GM21447 (cell line): ENCODE results near the gene C1QTNF2.
A peak's percentile ranks its signal among the peaks of the same experiment; 100 is the strongest.

ENCODE experiments used
- ATAC-seq: cut with Tn5 transposase; IDR thresholded peaks from one replicate; pipeline ENCODE4 v1.9.1; 2021; ENCODE audit not compliant: unreplicated experiment

Gene C1QTNF2, protein sequence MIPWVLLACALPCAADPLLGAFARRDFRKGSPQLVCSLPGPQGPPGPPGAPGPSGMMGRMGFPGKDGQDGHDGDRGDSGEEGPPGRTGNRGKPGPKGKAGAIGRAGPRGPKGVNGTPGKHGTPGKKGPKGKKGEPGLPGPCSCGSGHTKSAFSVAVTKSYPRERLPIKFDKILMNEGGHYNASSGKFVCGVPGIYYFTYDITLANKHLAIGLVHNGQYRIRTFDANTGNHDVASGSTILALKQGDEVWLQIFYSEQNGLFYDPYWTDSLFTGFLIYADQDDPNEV

DNA sequence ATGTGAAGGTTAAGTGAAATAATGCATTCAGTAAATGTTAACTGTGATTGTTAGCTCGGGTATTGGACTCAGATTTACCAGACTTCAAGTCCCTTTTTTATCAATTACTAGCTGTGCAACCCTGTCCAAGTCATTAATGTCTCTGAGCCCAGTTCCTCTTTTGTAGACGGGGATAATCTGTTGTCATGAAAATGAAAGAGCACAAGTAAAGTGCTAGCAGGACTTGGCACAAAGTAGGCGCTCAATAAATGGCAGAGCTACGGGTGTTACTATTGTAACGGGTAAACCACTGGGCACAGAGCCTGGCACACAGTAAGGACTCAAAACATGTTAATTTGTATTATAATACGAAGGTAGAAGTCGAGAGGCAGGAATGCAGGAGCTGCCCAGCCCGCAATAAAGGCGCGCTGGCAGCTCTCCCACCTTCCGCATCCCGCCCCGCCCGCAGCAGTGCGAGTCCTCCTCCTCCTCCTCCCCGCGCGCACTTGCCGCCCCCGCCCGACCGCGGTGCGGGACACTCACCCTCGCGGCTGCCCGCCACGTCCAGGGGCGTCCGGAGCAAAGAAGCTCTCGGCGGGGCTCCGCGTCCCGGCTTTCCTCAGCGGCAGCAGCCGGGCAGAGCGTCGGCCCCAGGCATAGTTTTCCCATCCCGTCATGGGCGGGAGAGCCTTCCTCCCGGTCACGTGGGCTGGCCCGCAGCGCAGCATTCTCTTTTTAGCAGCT, at the start of gene C1QTNF2:
Gene C1QTNF2, minus strand, starts transcription at position 637 of the 723 bp plus-strand sequence. CDS start 15,615 bp downstream, outside the sequence.
- no peak for ATAC-seq

DNA sequence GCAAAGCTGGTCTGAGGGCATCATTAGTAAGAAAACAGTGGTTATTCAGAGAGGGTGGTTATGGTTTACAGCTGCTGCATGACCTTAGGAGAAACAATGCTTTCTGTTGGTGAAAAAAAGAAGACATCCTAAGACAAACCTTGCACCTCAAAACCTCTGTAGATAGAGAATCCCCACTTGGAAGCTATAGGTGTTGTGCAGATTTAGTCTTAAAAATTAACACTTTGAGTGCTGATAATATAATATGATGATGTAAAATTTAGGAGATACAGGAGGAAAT, 49.8 kb upstream of the C1QTNF2 start:
- no peak for ATAC-seq

DNA sequence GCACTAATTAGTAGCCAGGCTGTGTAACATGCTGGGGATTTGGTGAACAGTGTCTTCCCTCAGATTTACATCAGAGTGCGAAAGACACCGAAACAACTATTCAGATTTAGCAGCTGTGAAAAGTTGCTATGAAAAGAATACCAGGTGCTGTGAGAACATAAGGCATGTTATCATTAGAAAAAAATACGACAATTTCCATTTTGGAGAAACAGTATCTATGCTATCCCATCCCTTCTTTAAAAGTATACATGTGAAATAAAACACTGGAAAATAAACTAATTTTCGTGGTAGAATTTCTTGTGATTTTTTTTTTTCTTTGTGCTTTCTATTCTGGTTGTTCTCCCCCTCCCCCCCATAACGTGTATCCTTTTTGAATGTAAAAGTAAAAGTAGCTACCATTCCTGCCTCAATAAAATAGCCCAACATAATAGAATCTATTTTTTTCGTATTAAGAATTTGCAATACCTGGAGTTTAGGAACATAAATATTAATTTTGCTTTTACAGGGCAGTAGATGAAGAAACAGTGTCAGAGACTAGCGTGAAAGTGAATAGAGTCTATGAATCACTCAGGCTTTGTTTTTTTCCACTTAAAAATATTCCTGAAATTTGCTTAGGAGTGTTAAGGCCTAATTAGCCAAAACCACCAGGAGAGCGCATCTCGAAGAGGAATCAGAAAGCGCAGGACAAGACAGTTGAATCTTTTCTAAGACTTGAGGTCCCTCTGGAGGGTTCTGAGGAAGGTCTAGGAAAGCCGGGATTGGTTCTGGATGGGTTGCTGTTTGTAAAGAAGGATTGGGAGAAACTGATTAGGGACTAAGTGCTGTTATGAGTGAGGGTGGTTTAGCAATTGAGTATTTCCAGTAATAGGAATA, 49.3 kb upstream of the C1QTNF2 start:
- ATAC-seq: peak; percentile 4

DNA sequence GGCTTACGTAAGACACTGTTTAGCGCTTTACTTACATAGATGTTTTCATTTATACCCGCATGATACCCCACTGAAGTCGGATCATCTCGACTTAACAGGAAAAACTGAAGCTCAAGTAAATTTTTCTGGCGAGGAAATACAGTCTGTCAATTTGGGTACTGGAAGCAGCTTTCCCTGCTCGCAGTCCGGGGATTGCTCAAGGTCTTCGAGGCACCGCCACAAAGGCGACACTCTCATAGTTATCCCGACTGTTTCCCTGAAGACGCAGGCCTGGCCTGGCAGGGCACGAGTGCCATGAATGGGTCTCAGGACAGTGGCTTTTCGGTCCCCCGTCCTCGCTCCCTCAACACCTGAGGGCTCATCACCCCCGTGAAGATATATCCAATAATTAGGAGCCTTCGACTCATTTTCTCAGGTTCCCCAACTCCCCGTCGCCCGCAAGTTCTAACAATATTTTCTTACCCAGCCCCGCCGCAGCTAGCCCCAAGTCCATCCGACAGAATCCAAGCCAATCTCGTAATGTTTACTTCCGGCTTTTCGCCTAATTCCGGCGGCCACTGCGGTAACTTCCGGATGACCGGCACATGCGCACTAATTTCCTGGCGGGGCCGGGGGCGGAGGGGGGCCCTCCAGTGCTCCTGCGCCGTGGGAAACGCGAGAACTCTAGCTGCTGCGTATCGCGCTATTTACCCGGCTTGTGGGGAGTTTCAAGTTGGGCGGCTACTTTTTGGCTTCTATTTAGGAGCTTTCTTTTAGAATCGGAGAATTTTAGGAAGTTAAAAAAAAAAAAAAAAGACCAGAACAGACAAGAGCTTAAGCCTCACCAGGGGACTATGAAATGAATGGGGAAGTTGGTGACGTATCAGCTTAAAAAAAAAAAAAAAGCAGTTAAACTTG, 48.4 kb upstream of the C1QTNF2 start, which contains the start of gene SLU7:
Gene SLU7, minus strand, starts transcription at position 521 of the 897 bp plus-strand sequence. CDS start 3,787 bp downstream, outside the sequence.
- peak; percentile 67 for ATAC-seq

DNA sequence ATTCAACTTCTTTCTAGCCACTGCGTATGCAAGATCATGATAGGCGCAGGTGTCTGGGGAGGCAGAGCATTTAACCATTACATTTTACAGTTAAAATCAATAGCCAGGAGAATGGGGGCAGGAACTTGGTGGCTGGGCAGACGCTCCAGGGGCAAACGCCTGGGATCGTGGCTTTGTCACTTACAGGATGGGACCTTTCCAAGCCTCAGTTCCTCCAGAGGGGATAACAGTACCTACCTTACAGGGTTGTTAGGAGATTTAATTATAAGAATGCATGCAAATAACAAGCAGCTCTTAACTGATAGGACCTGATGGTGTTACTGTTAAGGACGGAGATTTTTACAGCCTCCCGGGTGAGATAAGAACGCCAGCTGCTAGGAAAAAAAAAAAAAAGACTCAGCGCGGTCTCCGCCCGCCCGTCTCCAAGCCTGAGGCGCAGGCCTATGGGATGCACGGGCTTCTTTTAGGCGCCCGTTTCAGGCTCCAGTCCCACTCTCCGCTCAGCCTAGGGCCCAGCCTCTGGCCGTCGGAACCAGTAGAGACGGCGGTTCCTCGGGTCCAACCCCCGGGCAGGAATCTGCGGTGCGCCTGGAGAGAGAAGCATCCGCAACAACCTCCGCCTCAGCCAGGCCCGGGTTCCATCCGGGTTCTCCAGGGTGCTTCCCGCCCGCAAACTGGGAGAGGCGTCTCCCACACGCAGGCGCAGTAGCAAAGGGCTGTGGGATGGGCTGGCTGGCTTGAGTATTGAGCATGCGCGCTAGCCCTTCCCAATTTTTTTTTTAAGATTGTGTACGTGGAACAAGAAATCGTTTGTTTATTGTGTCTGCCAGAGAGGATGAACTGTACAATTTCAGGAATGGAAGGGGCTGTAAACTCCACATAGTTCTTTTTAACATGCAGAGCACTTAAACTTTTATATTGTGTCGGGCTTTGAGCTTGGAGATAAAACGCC, 29.3 kb upstream of the C1QTNF2 start, which contains the start of gene FAM200C:
Gene FAM200C, minus strand, starts transcription at position 653 of the 952 bp plus-strand sequence. CDS start 4,564 bp downstream, outside the sequence.
- ATAC-seq: peak; percentile 93

DNA sequence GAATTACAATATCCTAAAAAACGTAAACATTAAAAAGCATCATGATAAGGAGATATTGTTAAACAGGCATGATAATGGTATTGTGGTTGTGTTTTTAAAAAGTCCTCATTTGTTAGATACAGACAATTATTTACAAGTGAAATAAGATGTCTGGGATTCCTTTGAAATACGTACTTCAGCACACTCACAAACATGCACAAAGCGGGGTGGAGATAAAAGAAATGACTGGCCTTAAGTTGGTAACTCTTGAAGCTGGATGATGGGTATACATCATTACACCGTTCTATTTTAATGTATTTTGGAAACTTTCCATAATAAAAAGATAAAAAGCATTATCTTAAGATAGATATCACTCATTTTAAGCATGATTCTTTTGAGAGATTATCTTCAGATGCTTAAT, 28.4 kb upstream of the C1QTNF2 start:
- no peak for ATAC-seq

DNA sequence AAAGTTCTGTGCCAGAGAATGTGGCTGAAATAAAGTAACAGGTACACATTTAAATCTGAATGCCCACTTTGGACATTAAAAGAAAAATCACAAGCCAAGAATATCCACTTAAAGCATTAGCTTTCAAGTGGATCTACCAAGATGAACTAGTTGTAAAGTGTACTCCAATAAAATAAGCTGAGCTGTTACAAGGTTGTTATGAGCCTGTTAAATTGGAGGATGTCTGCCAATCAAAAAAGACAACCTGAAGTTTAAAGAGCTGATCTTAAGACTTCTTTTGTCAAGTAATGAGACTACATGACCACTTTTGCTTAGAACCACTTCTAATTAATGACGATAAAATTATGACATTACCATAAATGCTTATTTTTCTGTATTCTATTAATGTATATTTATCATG, 27.1 kb upstream of the C1QTNF2 start:
- ATAC-seq: no peak

DNA sequence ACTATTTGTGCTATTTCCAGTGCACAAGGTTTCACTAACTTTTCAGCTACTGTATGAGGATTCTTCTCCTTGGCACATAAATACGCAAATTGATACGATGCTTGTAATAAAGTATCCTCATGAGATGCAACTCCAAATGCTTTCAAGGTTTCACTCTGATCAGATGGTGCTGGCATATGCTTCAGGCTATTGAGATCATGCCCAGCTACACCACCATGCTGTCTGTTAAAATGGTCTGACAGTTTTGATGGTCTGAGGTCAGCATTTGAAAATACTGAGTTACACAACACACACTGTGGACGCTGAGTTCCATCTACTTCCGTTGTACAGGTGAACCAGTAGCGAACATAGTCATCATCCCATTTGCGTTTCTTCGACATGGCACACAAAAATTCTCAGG, 24.7 kb upstream of the C1QTNF2 start:
- ATAC-seq: no peak

DNA sequence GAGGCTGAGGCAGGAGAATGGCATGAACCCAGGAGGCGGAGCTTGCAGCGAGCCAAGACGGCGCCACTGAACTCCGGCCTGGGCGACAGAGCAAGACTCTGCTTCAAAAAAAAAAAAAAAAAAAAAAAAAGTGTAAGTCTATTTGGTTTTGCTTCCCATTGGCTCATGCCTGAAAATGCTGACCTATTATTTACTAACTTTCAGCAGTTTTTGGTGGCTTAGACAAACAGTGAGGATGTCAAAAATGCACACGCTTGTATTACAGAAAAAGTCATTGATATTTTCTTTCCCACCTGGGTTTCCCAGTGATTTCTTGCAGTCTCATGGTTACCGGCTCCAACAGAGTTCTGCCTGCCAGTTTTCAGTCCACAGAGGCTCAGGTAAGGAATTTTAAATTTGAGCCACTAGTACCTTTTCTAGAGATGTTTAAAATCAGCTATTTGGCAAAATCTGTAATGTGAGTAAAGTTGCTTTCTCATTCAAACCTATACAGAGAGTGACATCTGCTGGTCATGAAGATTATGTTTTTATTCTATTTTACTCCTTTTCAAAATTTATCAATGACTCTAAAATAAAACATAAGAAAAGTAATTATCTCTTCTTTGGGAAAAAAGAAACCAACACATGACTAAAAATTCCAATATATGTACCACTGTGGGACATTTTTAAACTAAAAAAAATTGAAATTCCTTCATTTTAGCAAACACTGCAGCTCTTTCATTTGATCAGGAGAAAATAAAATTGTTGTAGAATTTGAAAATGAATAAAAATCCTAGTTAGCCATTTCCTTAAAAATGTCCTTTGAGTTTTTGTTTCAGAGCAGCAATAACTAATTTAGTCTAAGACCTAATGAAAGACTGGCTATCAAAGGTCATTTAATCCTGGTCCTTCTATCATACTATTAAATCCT, 20.6 kb upstream of the C1QTNF2 start:
- no peak for ATAC-seq

DNA sequence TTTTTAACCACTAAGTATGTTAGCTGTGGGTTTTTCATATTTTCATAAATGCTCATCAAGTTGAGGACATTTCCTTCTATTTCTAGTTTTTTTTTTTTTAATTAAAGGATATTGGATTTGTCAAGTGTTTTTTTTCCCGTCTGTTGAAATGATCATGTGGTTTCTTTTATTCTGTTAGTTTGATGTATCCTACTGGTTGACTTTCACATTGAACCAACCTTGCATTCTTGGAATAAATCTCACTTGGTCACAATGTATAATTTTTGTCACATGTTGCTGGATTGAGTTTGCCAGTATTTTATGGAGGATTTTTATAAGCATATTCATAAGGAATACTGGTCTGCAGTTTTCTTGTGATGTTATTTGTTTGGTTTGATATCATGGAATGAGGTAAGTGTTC, 17.0 kb upstream of the C1QTNF2 start:
- no peak for ATAC-seq

DNA sequence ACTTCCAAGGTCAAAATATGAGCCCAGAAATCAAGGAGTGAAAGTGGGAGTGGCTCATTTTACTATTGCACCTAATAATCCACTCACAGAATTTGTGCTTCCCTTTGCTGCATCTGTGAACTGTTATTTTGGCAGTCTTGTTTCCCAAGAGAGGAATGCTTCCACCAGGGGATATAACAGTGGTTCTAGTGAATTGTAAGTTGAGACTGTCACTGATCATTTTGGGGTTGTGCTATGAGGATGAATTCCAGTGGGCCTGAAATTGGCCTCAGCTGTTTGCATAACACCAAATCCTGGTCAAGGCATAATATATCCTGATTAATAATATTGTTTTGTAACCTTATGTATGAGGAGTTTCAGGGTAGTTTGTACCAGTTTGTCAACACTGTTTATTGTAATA, 15.1 kb upstream of the C1QTNF2 start:
- ATAC-seq: no peak

DNA sequence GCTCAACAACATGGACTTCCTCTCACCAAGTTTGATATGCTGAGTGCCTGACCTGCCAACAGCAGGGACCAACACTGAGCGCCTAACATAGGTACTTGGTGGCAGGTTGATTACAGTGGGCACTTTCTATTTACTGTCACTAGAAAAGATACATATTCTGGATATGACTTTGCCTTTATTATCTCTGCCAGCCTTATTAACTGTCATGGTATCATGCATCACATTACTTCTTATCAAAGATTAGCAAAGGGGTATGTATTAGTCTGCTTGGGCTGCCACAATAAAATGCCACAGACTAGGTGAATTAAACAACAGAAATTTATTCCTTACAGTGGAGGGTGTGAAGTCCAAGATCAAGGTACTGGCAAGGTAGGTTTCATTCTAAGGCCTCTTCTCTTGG, 14.3 kb upstream of the C1QTNF2 start:
- no peak for ATAC-seq

DNA sequence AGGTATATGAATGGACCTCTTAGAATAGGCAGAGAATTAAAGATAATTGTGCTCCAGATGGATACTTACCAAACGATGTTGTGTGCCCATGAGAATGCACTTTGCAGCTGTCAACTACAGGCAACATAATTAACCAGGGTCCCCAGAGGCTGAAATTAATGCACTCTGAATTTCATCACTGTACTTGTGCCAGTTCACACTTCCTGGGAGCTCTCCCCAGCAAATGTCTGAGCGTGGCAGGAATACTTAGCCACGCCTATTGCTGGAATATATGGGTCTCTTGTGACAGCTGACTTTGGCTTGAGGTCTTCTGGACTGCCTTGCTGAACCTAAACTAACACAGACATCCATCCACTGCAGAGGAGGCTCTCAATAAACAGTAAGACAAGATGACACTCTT, 11.9 kb upstream of the C1QTNF2 start:
- no peak for ATAC-seq

DNA sequence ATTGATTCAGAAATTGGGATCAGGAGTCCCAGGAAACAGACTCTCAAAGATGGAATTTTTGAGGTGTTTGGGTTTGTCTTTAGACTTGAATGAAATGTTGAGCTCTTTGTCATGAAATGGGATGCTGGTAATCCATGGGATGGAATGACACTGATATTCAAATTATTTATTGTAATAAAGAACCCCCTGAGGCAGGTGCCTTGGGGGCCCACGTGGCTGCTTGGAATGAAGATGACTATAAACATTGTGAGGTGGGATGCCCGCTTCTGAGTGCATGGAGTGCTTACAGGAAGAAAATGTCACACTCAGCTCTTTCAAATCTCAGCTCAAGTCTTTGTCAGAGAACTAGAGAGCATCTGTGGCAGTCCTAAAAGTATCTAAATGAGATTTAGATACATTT, 9.6 kb upstream of the C1QTNF2 start:
- no peak for ATAC-seq

DNA sequence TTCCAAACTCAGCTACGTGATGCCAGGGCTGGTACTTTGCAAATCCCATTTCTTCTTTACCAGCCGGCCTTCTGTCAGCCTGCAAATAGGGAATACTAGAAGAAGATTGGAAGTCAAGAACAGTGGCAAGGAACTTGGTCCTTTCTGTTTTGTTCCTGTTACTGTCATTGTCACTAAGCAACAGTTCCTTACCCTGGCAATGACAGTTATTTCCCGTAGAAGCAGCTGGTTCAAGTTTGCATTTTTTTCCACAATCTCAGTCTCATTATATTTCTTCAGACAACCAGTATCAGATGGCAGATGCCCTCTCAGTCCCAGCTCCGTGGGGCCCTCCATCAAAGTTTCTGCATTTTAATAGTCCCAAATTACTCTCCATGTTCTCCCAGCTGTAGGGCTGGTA, 9.1 kb upstream of the C1QTNF2 start:
- ATAC-seq: no peak

DNA sequence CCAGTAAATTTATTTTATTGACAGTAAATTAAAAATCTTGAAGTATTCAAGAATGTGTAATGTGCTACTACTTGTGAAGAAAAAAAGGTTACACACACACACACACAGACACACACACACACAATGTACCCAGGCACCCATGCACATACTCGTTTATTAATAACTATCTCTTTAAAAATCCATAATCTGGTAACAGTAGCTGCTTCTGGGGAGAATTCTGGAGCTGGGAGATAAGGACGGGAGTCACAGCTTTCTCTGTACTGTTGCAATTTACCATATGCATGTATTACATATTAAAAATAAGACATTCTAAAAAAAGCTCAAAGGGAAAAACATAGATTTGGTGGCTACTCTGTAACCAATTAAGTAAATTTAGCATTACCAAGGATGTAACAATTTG, 7.9 kb upstream of the C1QTNF2 start:
- ATAC-seq: no peak

DNA sequence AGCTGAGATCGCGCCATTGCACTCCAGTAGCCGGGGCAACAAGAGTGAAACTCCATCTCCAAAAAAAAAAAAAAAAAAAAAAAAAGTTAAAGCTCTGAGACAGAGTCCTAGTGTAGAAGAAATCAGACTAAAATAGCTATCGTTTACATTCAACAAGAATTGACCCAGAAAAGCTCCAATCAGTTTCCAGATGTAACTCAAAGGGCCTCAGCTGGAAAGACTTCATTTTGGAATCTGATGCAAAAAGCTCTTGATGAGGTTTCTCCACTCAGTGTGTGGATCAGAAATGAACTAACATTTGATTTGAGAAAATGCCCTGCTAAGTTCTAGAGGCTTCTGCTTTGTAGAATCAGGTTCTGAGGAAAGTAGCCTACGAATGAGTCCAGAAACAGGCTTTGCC, 7.2 kb upstream of the C1QTNF2 start:
- ATAC-seq: no peak

DNA sequence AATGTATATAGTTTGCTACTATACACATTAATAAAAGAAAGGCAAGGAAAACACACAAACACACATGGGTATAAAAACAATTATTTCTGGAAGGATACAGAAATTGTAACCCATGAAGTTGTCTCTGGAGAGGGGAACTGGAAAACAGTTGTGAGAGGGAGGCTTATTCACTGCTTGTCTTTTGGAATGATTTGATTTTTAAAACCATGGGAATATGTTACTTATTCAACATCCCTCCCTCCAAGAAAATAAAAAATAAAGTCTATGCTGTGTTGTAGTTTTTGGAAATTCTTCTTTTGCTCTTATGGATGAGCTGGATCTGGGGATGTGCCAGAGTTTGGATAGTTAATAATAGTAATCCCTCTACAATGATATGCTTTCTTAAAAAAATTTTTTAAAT, 6.0 kb upstream of the C1QTNF2 start:
- ATAC-seq: no peak
